IPS-NIHi7 (cell line): ENCODE measurements around the gene GTF2H2C_2.
"Not testable (repeated sequence)": the region's sequence is repeated elsewhere in the genome, so short reads cannot be mapped to it uniquely, and the experiment has no call there.

Experiments
- DNase-seq: peaks from one replicate; pipeline ENCODE4 v3.0.0; 2012; ENCODE audit warnings: mixed read lengths; ENCODE audit errors: extremely low spot score

The GTF2H2C_2 gene

GRCh38 chr5:70415117-70415516 is at the start of gene GTF2H2C_2:
Gene GTF2H2C_2, plus strand, starts transcription at chr5:70415368.
- DNase-seq = not testable (repeated sequence)

GRCh38 chr5:70400984-70401686 is 14.0 kb upstream of the GTF2H2C_2 start:
- DNase-seq = not testable (repeated sequence)

- DNase-seq = not testable (repeated sequence)
Observed at GRCh38 chr5:70421322-70421721, 6.2 kb downstream of the GTF2H2C_2 start.

- DNase-seq = not testable (repeated sequence)
Observed at GRCh38 chr5:70423215-70423614, 8.0 kb downstream of the GTF2H2C_2 start.

- not testable (repeated sequence) for DNase-seq
Observed at GRCh38 chr5:70438518-70438917, 23.4 kb downstream of the GTF2H2C_2 start.

GRCh38 chr5:70449565-70449964 is 34.4 kb downstream of the GTF2H2C_2 start:
- DNase-seq = not testable (repeated sequence)

- not testable (repeated sequence) for DNase-seq
Observed at GRCh38 chr5:70451249-70451984, 36.2 kb downstream of the GTF2H2C_2 start.

GRCh38 chr5:70457093-70457492 is 41.9 kb downstream of the GTF2H2C_2 start:
- DNase-seq = not testable (repeated sequence)

- DNase-seq = not testable (repeated sequence)
Observed at GRCh38 chr5:70459188-70459587, 44.0 kb downstream of the GTF2H2C_2 start.

- not testable (repeated sequence) for DNase-seq
Observed at GRCh38 chr5:70461984-70462383, 46.8 kb downstream of the GTF2H2C_2 start.

- not testable (repeated sequence) for DNase-seq
Observed at GRCh38 chr5:70464019-70464637, 49.0 kb downstream of the GTF2H2C_2 start.

- DNase-seq = not testable (repeated sequence)
Observed at GRCh38 chr5:70469926-70470509, 54.9 kb downstream of the GTF2H2C_2 start.
